SH-SY5Y (cell line): ENCODE measurements around the gene DGKG.

ENCODE experiments used
- GATA2 ChIP-seq: IDR thresholded peaks from 2 replicates; pipeline ENCODE4 v1.6.1; 2011; ENCODE audit warnings: mild to moderate bottlenecking, low read depth, low read length
- GATA3 ChIP-seq: IDR thresholded peaks from 2 replicates; pipeline ENCODE4 v1.6.1; 2011; ENCODE audit warnings: low read depth, mild to moderate bottlenecking, low read length, moderate library complexity

- TF ChIP-seq GATA2, result no peak
- TF ChIP-seq GATA3, result no peak
Measured at GRCh38 chr3:186317478-186317877, 44.6 kb downstream of the DGKG start.
